K562 (cell line): ENCODE measurements around the gene PDE6B. TPM values are rescaled to one million over a fixed set of nuclear protein-coding genes. Genes with fewer than 3 reads are reported as not detected.
"Not testable (repeated sequence)": the region's sequence is repeated elsewhere in the genome, so short reads cannot be mapped to it uniquely, and the experiment has no call there.

Source experiments
- ATAC-seq: fragments of 200-7000 bp; cut with Tn5 transposase; 3 replicates; pipeline ENCODE4 v1.9.1; 2020; ENCODE audit warnings: moderate library complexity
- BruUV-seq: library from RNA; stranded (reverse); fragments of 400-500 nt; replicated peaks from 2 replicates; lab custom pipeline; 2021; lab: Mats Ljungman, UMichigan
- CTCF ChIA-PET: fragments of 300-600 bp; formaldehyde crosslinking; extraction: SDS; loops from one replicate; lab custom pipeline; 2021; ENCODE audit warnings: low intra/inter-chr PET ratio; lab: Yijun Ruan, JAX
- POLR2A ChIA-PET: fragments of 300-600, 350-650 bp; sonication (Branson Sonifier 250); formaldehyde crosslinking; extraction: SDS; loops from one replicate; lab custom pipeline; 2021; ENCODE audit warnings: antibody characterized with exemption, inconsistent platforms; lab: Yijun Ruan, JAX
- DNase-seq, 4 experiments: peaks; one replicate each; pipeline versions ENCODE4 v3.0.0 to v3.0.0-alpha.2; 2011 to 2018; ENCODE audit warnings: low spot score in 3 of 4, mixed read lengths in 3 of 4; ENCODE audit errors: extremely low read depth in 1 of 4
- FAIRE-seq: peaks from 2 replicates; lab custom pipeline; 2011; peaks lifted over from hg19 to GRCh38; lab: Jason Lieb, UNC
- H2AFZ ChIP-seq: 2 replicates; pipeline ENCODE4 v1.6.0; 2011; ENCODE audit warnings: low read depth, low read length, control low read depth, inconsistent platforms
- H3K27ac ChIP-seq: fragments of 200-600 bp; 3 replicates; pipeline ENCODE4 v1.8.0; 2011; ENCODE audit warnings: low read depth, mild to moderate bottlenecking, control low read depth, inconsistent platforms, low read length, moderate library complexity, mixed read lengths; ENCODE audit errors: extremely low read depth
- H3K27me3 ChIP-seq, 2 experiments: fragments of 300-600 bp in 1 of 2; 2 replicates in 1 of 2; 3 replicates in 1 of 2; pipeline versions ENCODE4 v1.6.0 to v1.8.0; 2011; ENCODE audit warnings: inconsistent platforms in 2 of 2, low read length in 2 of 2, mild to moderate bottlenecking in 1 of 2, mixed read lengths in 1 of 2, moderate library complexity in 1 of 2; ENCODE audit not compliant: control insufficient read depth in 2 of 2, insufficient read depth in 2 of 2
- H3K36me3 ChIP-seq: fragments of 300-600 bp; 3 replicates; pipeline ENCODE4 v1.8.0; 2011; ENCODE audit warnings: mild to moderate bottlenecking, low read length, inconsistent platforms; ENCODE audit not compliant: control insufficient read depth, insufficient read depth
- H3K4me1 ChIP-seq, 2 experiments: fragments of 200-600 bp in 1 of 2; replicated peaks in 1 of 2; 2 replicates in 1 of 2; 3 replicates in 1 of 2; pipeline versions ENCODE4 v1.5.1 to v1.8.0; 2011; ENCODE audit warnings: inconsistent platforms in 2 of 2, low read length in 2 of 2, mild to moderate bottlenecking in 1 of 2, mixed read lengths in 1 of 2, moderate library complexity in 1 of 2; ENCODE audit not compliant: control insufficient read depth in 2 of 2, insufficient read depth in 2 of 2
- H3K4me2 ChIP-seq: 2 replicates; pipeline ENCODE4 v1.6.1; 2011; ENCODE audit warnings: low read length, control low read depth, inconsistent platforms, mixed read lengths; ENCODE audit not compliant: insufficient read depth
- H3K4me3 ChIP-seq: fragments of 200-600 bp; sonication (generic), shearing (Covaris generic); 2 replicates; pipeline ENCODE4 v1.5.1; 2016; ENCODE audit warnings: control low read depth, inconsistent platforms
- H3K79me2 ChIP-seq: fragments of 200-600 bp; 3 replicates; pipeline ENCODE4 v1.8.0; 2011; ENCODE audit warnings: low read length, inconsistent platforms; ENCODE audit not compliant: control insufficient read depth, insufficient read depth
- H3K9ac ChIP-seq, 2 experiments: 2 replicates each; pipeline versions ENCODE4 v1.6.0 to v1.6.1; 2011; ENCODE audit warnings: low read depth in 2 of 2, low read length in 2 of 2, control low read depth in 1 of 2, inconsistent platforms in 1 of 2, mild to moderate bottlenecking in 1 of 2, mixed read lengths in 1 of 2; ENCODE audit not compliant: insufficient read depth in 1 of 2
- H3K9me1 ChIP-seq: one replicate; pipeline ENCODE4 v1.6.0; 2011; ENCODE audit warnings: inconsistent platforms, mild to moderate bottlenecking, low read length, moderate library complexity; ENCODE audit not compliant: control insufficient read depth, insufficient read depth
- H3K9me3 ChIP-seq: replicated peaks from 2 replicates; pipeline ENCODE4 v1.5.1; 2011; ENCODE audit warnings: low read depth, low read length, inconsistent platforms; ENCODE audit not compliant: control insufficient read depth, insufficient read depth
- H4K20me1 ChIP-seq: replicated peaks from 2 replicates; pipeline ENCODE4 v1.6.1; 2011; ENCODE audit warnings: low read length, inconsistent platforms, mixed read lengths; ENCODE audit not compliant: control insufficient read depth, insufficient read depth
- ETV5 ChIP-seq: sonication (generic); formaldehyde crosslinking; IDR thresholded peaks from 2 replicates; pipeline ENCODE4 v1.4.0; 2020; ENCODE audit warnings: low read depth, mild to moderate bottlenecking, missing genetic modification reagents
- JUN ChIP-seq, 2 experiments: sonication (generic) in 1 of 2; formaldehyde crosslinking in 1 of 2; IDR thresholded peaks; 2 replicates each; pipeline versions ENCODE4 v1.6.1 to v1.8.0; 2012 to 2022; ENCODE audit warnings: borderline replicate concordance in 2 of 2, mild to moderate bottlenecking in 2 of 2, improper control_type of control experiment in 1 of 2, low read depth in 1 of 2, low read length in 1 of 2, missing genetic modification reagents in 1 of 2
- NR1H2 ChIP-seq: sonication (generic); formaldehyde crosslinking; IDR thresholded peaks from 2 replicates; pipeline ENCODE4 v1.4.0; 2020; ENCODE audit warnings: mild to moderate bottlenecking, missing genetic modification reagents
- POLR2G ChIP-seq: fragments of 200-400 bp; formaldehyde crosslinking; IDR thresholded peaks from 2 replicates; pipeline ENCODE4 v1.6.1; 2017; ENCODE audit warnings: low read depth, mild to moderate bottlenecking, antibody characterized with exemption, low read length, moderate library complexity
- RBFOX2 ChIP-seq: fragments of 200-400 bp; formaldehyde crosslinking; IDR thresholded peaks from 2 replicates; pipeline ENCODE4 v1.6.1; 2017; ENCODE audit warnings: low read depth, mild to moderate bottlenecking, low read length, moderate library complexity
- ZBTB7A ChIP-seq: IDR thresholded peaks from 2 replicates; pipeline ENCODE4 v1.6.1; 2011; ENCODE audit warnings: low read depth, mild to moderate bottlenecking, low read length, moderate library complexity, borderline replicate concordance; ENCODE audit not compliant: control insufficient read depth
- WGBS: fragments of 100-300 bp; shearing (Covaris generic); methylation state at CpG from one replicate; pipeline ENCODE4 v1.1.6; 2016; ENCODE audit warnings: low coverage, mixed read lengths; ENCODE audit not compliant: insufficient coverage; ENCODE audit errors: missing lambda C conversion rate; 5-methylcytosine and 5-hydroxymethylcytosine counted together
- in situ Hi-C: fragments of 300-500 bp; cut with MboI; formaldehyde crosslinking; loops from 4 replicates; pipeline ENCODE4 v1.15.0; 2018; ENCODE audit warnings: inconsistent platforms, mixed read lengths
- intact Hi-C: fragments of 100-400 bp; cut with micrococcal nuclease; formaldehyde crosslinking; loops from 2 replicates; pipeline ENCODE4 v1.14.2; 2022
- polyA plus RNA-seq, 8 experiments: library from polyadenylated mRNA; depleted of rRNA in 4 of 8; stranded (reverse) in 5 of 8; unstranded in 3 of 8; fragments of >200 nt; fragmentation: Nextera tagmentation in 2 of 8; fragmentation: Illumina TruSeq in 1 of 8; extraction: Ambion mirVana in 2 of 8; extraction: Trizol in 1 of 8; gene quantifications; 2 replicates each; pipeline versions ENCODE4 v1.2.1 to v1.2.3, GENCODE V29; 2011 to 2014; ENCODE audit warnings: inconsistent platforms in 1 of 8, missing spikeins in 1 of 8
- total RNA-seq, 7 experiments: library from RNA; depleted of rRNA in 6 of 7; stranded (reverse); fragments of >200 nt in 6 of 7; fragmentation: Illumina TruSeq in 2 of 7; extraction: Trizol in 2 of 7; gene quantifications; 2 replicates each; pipeline versions ENCODE4 v1.2.1 to v1.2.3, GENCODE V29; 2011 to 2021; ENCODE audit warnings: low replicate concordance in 1 of 7

The PDE6B gene
- total and polyA plus RNA-seq, 9 of the 15 experiments (the other 6 are each of a cell fraction or from before 2014, with no cell fraction given): 0.04 TPM; not detected in 8

GRCh38 chr4:706083-706633 is 80.8 kb downstream of the PDE6B start:
- peak overlapping the region; percentile 98 to 99 for H3K9ac ChIP-seq
- H3K4me3 ChIP-seq: peak overlapping the region; percentile 77
- H2AFZ ChIP-seq: peak overlapping the region; percentile 74
- H3K9me3 ChIP-seq; H4K20me1 ChIP-seq; FAIRE-seq; DNase-seq; ATAC-seq; H3K9me1 ChIP-seq; H3K27me3 ChIP-seq; CTCF ChIA-PET; POLR2A ChIA-PET; intact Hi-C loops; BruUV-seq; in situ Hi-C loops; TF ChIP-seq JUN (IDR thresholded peaks at IDR 0.05; ENCODE audit: borderline replicate concordance, low read depth, low read length): not testable (repeated sequence)
- H3K36me3 ChIP-seq: peaks cover 19% of the 10 kb centered on the region; the same call in 2 of the 3 replicates
- H3K4me2 ChIP-seq: peak overlapping the region; percentile 84
- TF ChIP-seq RBFOX2: peak; percentile 61
- peak; percentile 69; the same call in 1 of the 2 replicates for TF ChIP-seq ZBTB7A
- 0 out of 2 replicates have a peak, but pooled peaks have one; percentile 0 for TF ChIP-seq ETV5 (CRISPR knock-in tag)
- TF ChIP-seq POLR2G: peak; percentile 49
- TF ChIP-seq NR1H2 (CRISPR knock-in tag): 0 out of 2 replicates have a peak, but pooled peaks have one; percentile 32
- 0 out of 2 replicates have a peak, but pooled peaks have one; percentile 67 for TF ChIP-seq JUN (CRISPR knock-in tag; IDR thresholded peaks at IDR 0.05; ENCODE audit: borderline replicate concordance)
- peak overlapping the region; percentile 83 for H3K27ac ChIP-seq
- H3K79me2 ChIP-seq: peaks cover 50% of the 10 kb centered on the region
- 3% methylated on average over 13 of the region's 21 CpGs for WGBS
- peaks cover 23 to 68% of the 10 kb centered on the region in 2 experiments; a peak in 4 of 5 replicates for H3K4me1 ChIP-seq
